ENCODE data around the gene MSMP. TPM values are rescaled to one million over a fixed set of nuclear protein-coding genes. Genes with fewer than 3 reads are reported as not detected.
A peak's percentile ranks its signal among the peaks of the same experiment; 100 is the strongest.

MSMP gene
- total RNA-seq, 6 donors from 2014 or later, result 1.1 to 2.8 TPM; not detected in 4

GRCh38 chr9:35726931-35727330 is 27.1 kb downstream of the MSMP start:
- TF ChIP-seq POLR2AphosphoS5 (IDR thresholded peaks at IDR 0.05), result no peak
- H3K27ac ChIP-seq, result peak overlapping the region; percentile 94 to 99 (median 97)
- H3K9me3 ChIP-seq, result no peaks in the 10 kb centered on the region
- H3K4me1 ChIP-seq, result peaks cover 46 to 56% (median 50%) of the 10 kb centered on the region in 4 donors
- peak in 1 of 2 donors; percentile 60 for DNase-seq
- ATAC-seq (ENCODE audit: low FRiP score in 2 of 2), result no peak
- H3K36me3 ChIP-seq, result peaks cover 26 to 45% (median 40%) of the 10 kb centered on the region in 4 donors
- 27 to 43% methylated on average over 3 of the region's 3 CpGs for WGBS, 2 donors
- no peaks in the 10 kb centered on the region for H3K27me3 ChIP-seq
- H3K4me3 ChIP-seq, result peak overlapping the region in 2 of 4 donors; percentile 63 to 85

GRCh38 chr9:35725362-35725761 is 28.7 kb downstream of the MSMP start:
- DNase-seq (no peak), ATAC-seq (ENCODE audit: low FRiP score in 2 of 2) (no peak)
- peaks cover 41 to 60% (median 56%) of the 10 kb centered on the region in 4 donors for H3K36me3 ChIP-seq
- no peaks in the 10 kb centered on the region for H3K27me3 ChIP-seq
- no peak overlapping the region for H3K4me3 ChIP-seq
- TF ChIP-seq EP300 (IDR thresholded peaks at IDR 0.05), result no peak
- TF ChIP-seq POLR2A (IDR thresholded peaks at IDR 0.05), result no peak
- no peak for TF ChIP-seq POLR2AphosphoS5 (IDR thresholded peaks at IDR 0.05)
- TF ChIP-seq CTCF (IDR thresholded peaks at IDR 0.05), result no peak
- no peak overlapping the region for H3K27ac ChIP-seq
- WGBS, 2 donors, result 95 to 96% methylated on average over 11 of the region's 11 CpGs
- peaks cover 40 to 47% (median 42%) of the 10 kb centered on the region in 4 donors for H3K4me1 ChIP-seq
- no peaks in the 10 kb centered on the region for H3K9me3 ChIP-seq

GRCh38 chr9:35723908-35724307 is 30.2 kb downstream of the MSMP start:
- DNase-seq (no peak), ATAC-seq (ENCODE audit: low FRiP score in 2 of 2) (no peak)
- H3K27me3 ChIP-seq, result no peaks in the 10 kb centered on the region
- no peak overlapping the region for H3K4me3 ChIP-seq
- peaks cover 27 to 33% (median 28%) of the 10 kb centered on the region in 4 donors for H3K4me1 ChIP-seq
- H3K27ac ChIP-seq, result no peak overlapping the region
- TF ChIP-seq POLR2A (IDR thresholded peaks at IDR 0.05) (no peak), POLR2AphosphoS5 (IDR thresholded peaks at IDR 0.05) (no peak), EP300 (IDR thresholded peaks at IDR 0.05) (no peak), CTCF (IDR thresholded peaks at IDR 0.05) (no peak)
- peaks cover 55 to 75% (median 70%) of the 10 kb centered on the region in 4 donors for H3K36me3 ChIP-seq
- H3K9me3 ChIP-seq, result no peaks in the 10 kb centered on the region
- WGBS, 2 donors, result 95 to 100% methylated on average over 6 to 8 of the region's 8 CpGs

- ATAC-seq (ENCODE audit: low FRiP score in 2 of 2), result no peak
- Histone ChIP-seq H3K9me3 (no peaks in the 10 kb centered on the region), H3K4me3 (no peak overlapping the region), H3K36me3 (peaks cover 60 to 80% (median 75%) of the 10 kb centered on the region in 4 donors), H3K4me1 (peaks cover 22 to 28% (median 23%) of the 10 kb centered on the region in 4 donors), H3K27ac (no peak overlapping the region), H3K27me3 (no peaks in the 10 kb centered on the region)
- no peak for DNase-seq
- 88 to 90% methylated on average over 2 of the region's 2 CpGs for WGBS, 2 donors
- TF ChIP-seq CTCF (IDR thresholded peaks at IDR 0.05) (no peak), EP300 (IDR thresholded peaks at IDR 0.05) (no peak), POLR2AphosphoS5 (IDR thresholded peaks at IDR 0.05) (no peak), POLR2A (IDR thresholded peaks at IDR 0.05) (no peak)
Measured at GRCh38 chr9:35723426-35723825, 30.6 kb downstream of the MSMP start.

- H3K27ac ChIP-seq, result no peak overlapping the region
- WGBS, 2 donors, result 100% methylated on average over 1 to 4 of the region's 4 CpGs
- H3K36me3 ChIP-seq, result peaks cover 95 to 100% (median 99%) of the 10 kb centered on the region in 4 donors
- no peak for TF ChIP-seq POLR2A (IDR thresholded peaks at IDR 0.05)
- TF ChIP-seq CTCF (IDR thresholded peaks at IDR 0.05), result no peak
- no peak for TF ChIP-seq EP300 (IDR thresholded peaks at IDR 0.05)
- TF ChIP-seq POLR2AphosphoS5 (IDR thresholded peaks at IDR 0.05), result no peak
- no peaks in the 10 kb centered on the region for H3K27me3 ChIP-seq
- H3K4me3 ChIP-seq, result no peak overlapping the region
- DNase-seq (no peak), ATAC-seq (ENCODE audit: low FRiP score in 2 of 2) (no peak)
- no peaks in the 10 kb centered on the region for H3K4me1 ChIP-seq
- H3K9me3 ChIP-seq, result no peaks in the 10 kb centered on the region
Measured at GRCh38 chr9:35719546-35719945, 34.5 kb downstream of the MSMP start.
